ENCODE measurements around the gene ROPN1L. TPM values are rescaled to one million over a fixed set of nuclear protein-coding genes. Genes with fewer than 3 reads are reported as not detected.

The ROPN1L gene
- total and polyA plus RNA-seq, 2 donors (not counting 1 experiment from before 2014, with no cell fraction given) = 0.91 TPM; not detected in 1

DNA sequence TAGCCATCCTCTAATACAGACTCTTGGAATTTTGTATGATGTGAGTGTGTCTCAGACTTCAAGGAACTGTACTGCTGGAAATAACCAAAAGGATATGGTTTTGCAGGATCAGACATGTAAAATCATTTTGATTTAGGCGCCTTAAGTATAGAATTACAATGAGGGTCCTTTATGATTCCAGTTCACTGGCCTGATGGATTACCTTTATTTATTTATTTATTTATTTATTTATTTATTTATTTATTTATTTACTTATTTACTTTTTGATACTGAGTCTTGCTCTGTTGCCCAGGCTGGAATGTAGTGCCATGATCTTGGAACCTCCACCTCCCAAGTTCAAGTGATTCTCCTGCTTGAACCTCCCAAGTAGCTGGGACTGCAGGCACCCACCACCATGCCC is 37.9 kb upstream of the ROPN1L start:
- Mint-ChIP-seq H3K27ac (no peak overlapping the region), H3K4me3 (no peak overlapping the region), H3K4me1 (no peaks in the 10 kb centered on the region), H3K27me3 (no peaks in the 10 kb centered on the region), H3K9me3 (ENCODE audit: insufficient read depth) (no peaks in the 10 kb centered on the region)
- H3K9me3 ChIP-seq (ENCODE audit: control extremely low read depth in 1 of 3, control insufficient read depth in 2 of 3, insufficient read depth in 1 of 3, low read length in 2 of 3) = no peaks in the 10 kb centered on the region
- DNase-seq (no peak), ATAC-seq (ENCODE audit: low read depth) (no peak)
- H3K36me3 ChIP-seq (replicated peaks in 1 of 2; ENCODE audit: control extremely low read depth in 1 of 2, control insufficient read depth in 1 of 2, extremely low read depth in 1 of 2, insufficient read depth in 2 of 2, low read length in 1 of 2) = peaks cover 15 to 87% of the 10 kb centered on the region in 2 experiments
- H2AFZ ChIP-seq (ENCODE audit: insufficient read depth, low read depth, low read length, poor library complexity, severe bottlenecking) = no peak overlapping the region
- H3K9ac ChIP-seq (ENCODE audit: low read length) = no peak overlapping the region
- no peak overlapping the region for H3K4me3 ChIP-seq (ENCODE audit: control extremely low read depth in 1 of 5, extremely low read depth in 1 of 5, insufficient read depth in 1 of 5, low read depth in 2 of 5, low read length in 4 of 5)
- ChIA-PET CTCF (no interaction called here), POLR2A (no interaction called here)
- peaks cover 6% of the 10 kb centered on the region for H4K20me1 ChIP-seq (ENCODE audit: control insufficient read depth, insufficient read depth, low read length, poor library complexity, severe bottlenecking)
- no peaks in the 10 kb centered on the region for H3K4me1 ChIP-seq (ENCODE audit: control insufficient read depth in 2 of 2, insufficient read depth in 2 of 2, low read length in 2 of 2)
- H3K27me3 ChIP-seq (replicated peaks in 1 of 4; ENCODE audit: control extremely low read depth in 1 of 4, control insufficient read depth in 3 of 4, insufficient read depth in 4 of 4, low read length in 3 of 4) = no peaks in the 10 kb centered on the region
- no peak overlapping the region for H3K4me2 ChIP-seq (replicated peaks; ENCODE audit: low read depth, low read length, poor library complexity, severe bottlenecking)
- TF ChIP-seq, protein P1, sequence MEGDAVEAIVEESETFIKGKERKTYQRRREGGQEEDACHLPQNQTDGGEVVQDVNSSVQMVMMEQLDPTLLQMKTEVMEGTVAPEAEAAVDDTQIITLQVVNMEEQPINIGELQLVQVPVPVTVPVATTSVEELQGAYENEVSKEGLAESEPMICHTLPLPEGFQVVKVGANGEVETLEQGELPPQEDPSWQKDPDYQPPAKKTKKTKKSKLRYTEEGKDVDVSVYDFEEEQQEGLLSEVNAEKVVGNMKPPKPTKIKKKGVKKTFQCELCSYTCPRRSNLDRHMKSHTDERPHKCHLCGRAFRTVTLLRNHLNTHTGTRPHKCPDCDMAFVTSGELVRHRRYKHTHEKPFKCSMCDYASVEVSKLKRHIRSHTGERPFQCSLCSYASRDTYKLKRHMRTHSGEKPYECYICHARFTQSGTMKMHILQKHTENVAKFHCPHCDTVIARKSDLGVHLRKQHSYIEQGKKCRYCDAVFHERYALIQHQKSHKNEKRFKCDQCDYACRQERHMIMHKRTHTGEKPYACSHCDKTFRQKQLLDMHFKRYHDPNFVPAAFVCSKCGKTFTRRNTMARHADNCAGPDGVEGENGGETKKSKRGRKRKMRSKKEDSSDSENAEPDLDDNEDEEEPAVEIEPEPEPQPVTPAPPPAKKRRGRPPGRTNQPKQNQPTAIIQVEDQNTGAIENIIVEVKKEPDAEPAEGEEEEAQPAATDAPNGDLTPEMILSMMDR (IDR thresholded peaks at IDR 0.05) = no peak
- TF ChIP-seq EZH2 (IDR thresholded peaks at IDR 0.05; ENCODE audit: borderline replicate concordance, insufficient read depth, low read depth, low read length, poor library complexity, severe bottlenecking) = no peak
- no peak overlapping the region for H3K27ac ChIP-seq (ENCODE audit: low read length in 2 of 2)
- no peaks in the 10 kb centered on the region for H3K79me2 ChIP-seq (ENCODE audit: control insufficient read depth, insufficient read depth, low read length)
- WGBS (ENCODE audit: insufficient coverage) = no CpG with 5 or more reads among the region's 1 CpG
- intact Hi-C loops (cut with micrococcal nuclease) = no loop called here

GRCh38 chr5:10406651-10407050 is 35.0 kb upstream of the ROPN1L start:
- Mint-ChIP-seq H3K27me3 (no peaks in the 10 kb centered on the region), H3K9me3 (ENCODE audit: insufficient read depth) (no peaks in the 10 kb centered on the region), H3K4me3 (no peak overlapping the region), H3K4me1 (no peaks in the 10 kb centered on the region), H3K27ac (no peak overlapping the region)
- TF ChIP-seq, protein P1 (IDR thresholded peaks at IDR 0.05) = no peak
- no peak for TF ChIP-seq EZH2 (IDR thresholded peaks at IDR 0.05; ENCODE audit: borderline replicate concordance, insufficient read depth, low read depth, low read length, poor library complexity, severe bottlenecking)
- intact Hi-C loops (cut with micrococcal nuclease) = no loop called here
- H3K79me2 ChIP-seq (ENCODE audit: control insufficient read depth, insufficient read depth, low read length) = no peaks in the 10 kb centered on the region
- H3K4me1 ChIP-seq (ENCODE audit: control insufficient read depth in 2 of 2, insufficient read depth in 2 of 2, low read length in 2 of 2) = no peaks in the 10 kb centered on the region
- CTCF ChIA-PET = no interaction called here
- H2AFZ ChIP-seq (ENCODE audit: insufficient read depth, low read depth, low read length, poor library complexity, severe bottlenecking) = no peak overlapping the region
- no peak overlapping the region for H3K4me3 ChIP-seq (ENCODE audit: control extremely low read depth in 1 of 5, extremely low read depth in 1 of 5, insufficient read depth in 1 of 5, low read depth in 2 of 5, low read length in 4 of 5)
- no peaks in the 10 kb centered on the region for H3K27me3 ChIP-seq (replicated peaks in 1 of 4; ENCODE audit: control extremely low read depth in 1 of 4, control insufficient read depth in 3 of 4, insufficient read depth in 4 of 4, low read length in 3 of 4)
- POLR2A ChIA-PET = interaction anchor here (0.6 kb wide), 1 partner anchor 37 kb away, joined by 4 read pairs; no protein-coding TSS in a partner anchor
- no peak overlapping the region for H3K27ac ChIP-seq (ENCODE audit: low read length in 2 of 2)
- peaks cover 20 to 97% of the 10 kb centered on the region in 2 experiments for H3K36me3 ChIP-seq (replicated peaks in 1 of 2; ENCODE audit: control extremely low read depth in 1 of 2, control insufficient read depth in 1 of 2, extremely low read depth in 1 of 2, insufficient read depth in 2 of 2, low read length in 1 of 2)
- 86% methylated on average over 1 of the region's 3 CpGs for WGBS (ENCODE audit: insufficient coverage)
- H3K9ac ChIP-seq (ENCODE audit: low read length) = no peak overlapping the region
- H3K9me3 ChIP-seq (ENCODE audit: control extremely low read depth in 1 of 3, control insufficient read depth in 2 of 3, insufficient read depth in 1 of 3, low read length in 2 of 3) = no peaks in the 10 kb centered on the region
- H4K20me1 ChIP-seq (ENCODE audit: control insufficient read depth, insufficient read depth, low read length, poor library complexity, severe bottlenecking) = peaks cover 6% of the 10 kb centered on the region
- H3K4me2 ChIP-seq (replicated peaks; ENCODE audit: low read depth, low read length, poor library complexity, severe bottlenecking) = no peak overlapping the region
- no peak for ATAC-seq (ENCODE audit: low read depth)
- DNase-seq = no peak
